ENCODE results near the gene LGALS3BP. TPM values are rescaled to one million over a fixed set of nuclear protein-coding genes. Genes with fewer than 3 reads are reported as not detected.
A peak's percentile ranks its signal among the peaks of the same experiment; 100 is the strongest.

The LGALS3BP gene
- total and polyA plus RNA-seq, 12 donors: 196 to 852 (median 545) TPM

GRCh38 chr17:78937561-78937960 is 42.2 kb downstream of the LGALS3BP start:
- Histone ChIP-seq H3K9me3 (no peaks in the 10 kb centered on the region), H3K27me3 (no peaks in the 10 kb centered on the region), H3K27ac (no peak overlapping the region), H3K36me3 (no peaks in the 10 kb centered on the region), H3K4me1 (peaks cover 11 to 41% (median 26%) of the 10 kb centered on the region in 9 donors), H3K4me3 (no peak overlapping the region)
- DNase-seq (no peak), ATAC-seq (no peak)
- intact Hi-C loops (cut with DNase I): loop anchor here in 1 of 10 donors (5.0 kb wide), 1 partner anchor 35 kb away; no protein-coding TSS in a partner anchor
- no peak for TF ChIP-seq CTCF (IDR thresholded peaks at IDR 0.05)
- WGBS, 2 donors: 85 to 87% methylated on average over 11 of the region's 11 CpGs

GRCh38 chr17:78935419-78936323 is 44.1 kb downstream of the LGALS3BP start:
- H3K27me3 ChIP-seq: no peaks in the 10 kb centered on the region
- WGBS, 2 donors: 71 to 77% methylated on average over 33 of the region's 33 CpGs
- peaks cover 11 to 40% (median 26%) of the 10 kb centered on the region in 9 donors for H3K4me1 ChIP-seq
- H3K4me3 ChIP-seq: no peak overlapping the region
- DNase-seq (peak in 1 of 2 donors; percentile 57), ATAC-seq (peak; percentile 16 to 50 (median 36))
- H3K9me3 ChIP-seq: no peaks in the 10 kb centered on the region
- H3K36me3 ChIP-seq: no peaks in the 10 kb centered on the region
- intact Hi-C loops (cut with DNase I): loop anchor here in 1 of 10 donors (5.0 kb wide), 1 partner anchor 37 kb away; no protein-coding TSS in a partner anchor
- no peak for TF ChIP-seq CTCF (IDR thresholded peaks at IDR 0.05)
- H3K27ac ChIP-seq: peak overlapping the region in 8 of 10 donors; percentile 80 to 88 (median 86)

GRCh38 chr17:78934681-78935418 is 44.9 kb downstream of the LGALS3BP start:
- no peak for DNase-seq
- intact Hi-C loops (cut with DNase I): loop anchor here in 4 of 10 donors (5.0 kb wide), 2 partner anchors 37 to 53 kb away; no protein-coding TSS in a partner anchor
- H3K4me3 ChIP-seq: peak overlapping the region in 6 of 10 donors; percentile 23 to 46 (median 40)
- no peaks in the 10 kb centered on the region for H3K27me3 ChIP-seq
- WGBS, 2 donors: 78 to 81% methylated on average over 19 of the region's 19 CpGs
- no peaks in the 10 kb centered on the region for H3K9me3 ChIP-seq
- H3K36me3 ChIP-seq: no peaks in the 10 kb centered on the region
- TF ChIP-seq CTCF (IDR thresholded peaks at IDR 0.05): no peak
- peak overlapping the region; percentile 69 to 88 (median 84) for H3K27ac ChIP-seq
- peaks cover 11 to 40% (median 26%) of the 10 kb centered on the region in 9 donors for H3K4me1 ChIP-seq
- ATAC-seq: peak in 1 of 8 donors; percentile 0

Measured in heart right ventricle (tissue), 16 donors.